Measurements from ENCODE around the gene FAM13B.

The FAM13B gene

GRCh38 chr5:137888863-137889759, 143.8 kb downstream of the FAM13B start, which contains the start of gene PKD2L2:
PKD2L2 (plus strand) TSS chr5:137889457; CDS start chr5:137889492, 35 bp downstream.
- no peak for DNase-seq

GRCh38 chr5:137888466-137888862, 144.4 kb downstream of the FAM13B start:
- no peak for DNase-seq
